Placental epithelial cell (primary cell): ENCODE results near the gene EN1. TPM values are rescaled to one million over a fixed set of nuclear protein-coding genes. Genes with fewer than 3 reads are reported as not detected.

ENCODE experiments used
- total RNA-seq: library from RNA; depleted of rRNA; stranded (reverse); fragments of >200 nt; gene quantifications from 2 replicates; pipeline ENCODE4 v1.2.3, GENCODE V29; 2012

Gene EN1
- not detected in 2 replicates for total RNA-seq

GRCh38 chr2:118846953-118847761 is at the start of gene EN1:
TSS of gene EN1 (minus strand) at chr2:118847648. CDS start at chr2:118847167, 481 bp downstream.

Other genes with a start within 250 kb of the EN1 start
- 0.22 TPM in 1 of 2 replicates, not detected in the other for gene MARCO, start 94.5 kb upstream of the EN1 start, total RNA-seq